ENCODE results near the gene NHLRC2.

NHLRC2 gene

DNA sequence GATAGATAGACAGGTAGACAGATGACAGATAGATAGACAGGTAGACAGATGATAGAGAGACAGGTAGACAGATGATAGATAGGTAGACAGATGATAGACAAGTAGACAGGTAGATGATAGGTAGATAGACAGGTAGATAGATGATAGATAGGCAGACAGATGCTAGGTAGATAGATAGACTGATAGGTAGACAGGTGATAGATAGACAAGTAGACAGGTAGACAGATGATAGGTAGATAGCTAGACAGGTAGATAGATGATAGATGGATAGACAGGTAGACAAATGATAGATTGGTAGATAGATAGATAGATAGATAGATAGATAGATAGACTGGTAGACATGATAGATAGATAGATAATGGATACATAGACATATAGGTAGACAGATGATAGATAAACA, 95.8 kb downstream of the NHLRC2 start:
- Histone ChIP-seq H3K4me3 (ENCODE audit: low read depth, low read length) (no peak overlapping the region), H3K27ac (ENCODE audit: low read depth, low read length) (no peak overlapping the region)

DNA sequence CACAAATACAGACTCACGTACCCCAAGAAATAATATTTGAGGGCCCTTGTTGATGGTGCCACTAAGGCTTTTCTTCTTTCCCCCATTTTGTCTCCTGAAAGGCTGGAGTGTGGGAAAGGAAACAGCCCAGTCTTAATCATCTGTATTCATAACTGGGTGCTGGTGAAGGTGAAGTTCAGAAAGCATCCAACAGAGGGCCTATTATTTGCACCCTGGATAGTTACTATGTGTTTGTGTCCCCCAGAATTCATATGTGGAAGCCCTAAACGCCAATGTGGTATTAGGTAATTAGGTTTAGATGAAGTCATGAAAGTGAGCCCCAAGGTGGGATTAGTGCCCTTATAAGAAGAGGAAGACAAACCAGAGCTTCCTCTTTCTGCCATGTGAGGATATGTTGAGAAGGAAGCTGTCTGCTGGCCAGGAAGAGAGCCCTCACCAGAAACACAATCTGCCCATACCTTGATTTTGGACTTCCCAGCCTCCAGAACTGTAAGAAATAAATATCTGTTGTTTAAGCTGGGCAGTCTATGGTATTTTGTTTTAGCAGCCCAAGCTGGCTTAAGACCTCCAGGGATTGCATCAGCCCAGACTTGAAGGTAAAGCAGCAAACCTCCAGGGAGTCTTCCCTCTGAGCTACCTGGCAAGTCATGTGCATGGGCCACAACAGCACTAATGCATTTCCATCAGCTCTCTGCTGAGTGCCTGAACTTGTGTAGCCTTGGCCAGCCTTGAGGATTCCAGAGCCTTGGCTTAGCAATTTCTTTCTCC, 99.2 kb downstream of the NHLRC2 start:
- no peaks in the 10 kb centered on the region for H3K36me3 ChIP-seq (ENCODE audit: insufficient read depth, low read length)
- no peak overlapping the region for H2AFZ ChIP-seq (ENCODE audit: low read length, unreplicated experiment)
- H3K27ac ChIP-seq (ENCODE audit: low read depth, low read length), result no peak overlapping the region
- no peaks in the 10 kb centered on the region for H3K27me3 ChIP-seq (ENCODE audit: insufficient read depth, low read length)
- no peak overlapping the region for H3K4me3 ChIP-seq (ENCODE audit: low read depth, low read length)
- H3K4me1 ChIP-seq (ENCODE audit: control insufficient read depth, insufficient read depth, low read length, unreplicated experiment), result peaks cover 21% of the 10 kb centered on the region
- no peaks in the 10 kb centered on the region for H3K79me2 ChIP-seq (ENCODE audit: control insufficient read depth, insufficient read depth, low read length, unreplicated experiment)

More for the DNA sequence above, 95.8 kb downstream of the NHLRC2 start:
- H3K79me2 ChIP-seq (ENCODE audit: control insufficient read depth, insufficient read depth, low read length, unreplicated experiment), result no peaks in the 10 kb centered on the region
- no peaks in the 10 kb centered on the region for H3K27me3 ChIP-seq (ENCODE audit: insufficient read depth, low read length)
- H3K36me3 ChIP-seq (ENCODE audit: insufficient read depth, low read length), result no peaks in the 10 kb centered on the region
- peaks cover 2% of the 10 kb centered on the region for H3K4me1 ChIP-seq (ENCODE audit: control insufficient read depth, insufficient read depth, low read length, unreplicated experiment)
- no peak overlapping the region for H2AFZ ChIP-seq (ENCODE audit: low read length, unreplicated experiment)

DNA sequence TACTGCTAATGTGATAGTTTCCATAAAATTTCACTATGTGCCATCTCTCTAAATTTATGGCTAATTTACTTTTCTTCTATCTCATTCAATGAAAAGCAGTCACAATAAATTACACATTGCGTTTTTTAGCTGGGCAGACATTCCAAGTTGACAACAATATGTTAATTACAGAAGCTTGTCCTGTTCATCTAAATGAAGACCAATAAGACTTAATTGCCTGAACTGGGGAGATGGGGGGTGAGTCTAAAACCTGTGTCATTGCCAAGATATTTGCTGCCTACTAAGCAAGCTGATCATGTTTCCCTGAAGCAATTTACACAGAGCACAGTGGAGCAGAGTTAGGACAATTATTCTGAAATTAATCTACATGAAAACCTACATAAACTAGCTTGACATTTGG, 99.9 kb downstream of the NHLRC2 start:
- no peaks in the 10 kb centered on the region for H3K27me3 ChIP-seq (ENCODE audit: insufficient read depth, low read length)
- H3K4me3 ChIP-seq (ENCODE audit: low read depth, low read length), result no peak overlapping the region
- H3K4me1 ChIP-seq (ENCODE audit: control insufficient read depth, insufficient read depth, low read length, unreplicated experiment), result peaks cover 28% of the 10 kb centered on the region
- H3K36me3 ChIP-seq (ENCODE audit: insufficient read depth, low read length), result no peaks in the 10 kb centered on the region
- no peak overlapping the region for H3K27ac ChIP-seq (ENCODE audit: low read depth, low read length)
- no peak overlapping the region for H2AFZ ChIP-seq (ENCODE audit: low read length, unreplicated experiment)
- H3K79me2 ChIP-seq (ENCODE audit: control insufficient read depth, insufficient read depth, low read length, unreplicated experiment), result no peaks in the 10 kb centered on the region

DNA sequence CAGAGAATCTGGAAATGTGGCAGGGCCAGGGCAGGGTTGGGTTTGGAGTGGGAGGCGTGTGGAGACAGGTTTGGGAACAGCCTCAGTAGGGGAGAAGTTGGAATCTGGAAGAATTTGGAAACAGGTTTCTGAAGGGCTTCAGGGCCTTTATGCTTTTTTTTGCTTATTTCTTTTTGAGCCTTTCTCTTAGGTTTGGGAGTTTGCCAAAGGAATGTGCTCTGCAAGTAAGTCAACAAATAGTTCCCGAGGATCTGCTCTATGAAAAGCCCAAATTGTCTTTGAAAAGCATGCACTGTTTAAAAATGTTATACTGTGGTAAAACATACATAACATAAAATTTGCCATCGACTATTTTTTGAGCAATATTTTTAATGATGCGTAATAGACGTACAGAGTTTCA, 102.6 kb downstream of the NHLRC2 start:
- H2AFZ ChIP-seq (ENCODE audit: low read length, unreplicated experiment), result peak overlapping the region; percentile 22
- no peak overlapping the region for H3K27ac ChIP-seq (ENCODE audit: low read depth, low read length)
- H3K79me2 ChIP-seq (ENCODE audit: control insufficient read depth, insufficient read depth, low read length, unreplicated experiment), result no peaks in the 10 kb centered on the region
- H3K4me3 ChIP-seq (ENCODE audit: low read depth, low read length), result no peak overlapping the region
- H3K27me3 ChIP-seq (ENCODE audit: insufficient read depth, low read length), result no peaks in the 10 kb centered on the region
- H3K36me3 ChIP-seq (ENCODE audit: insufficient read depth, low read length), result no peaks in the 10 kb centered on the region
- peaks cover 33% of the 10 kb centered on the region for H3K4me1 ChIP-seq (ENCODE audit: control insufficient read depth, insufficient read depth, low read length, unreplicated experiment)

DNA sequence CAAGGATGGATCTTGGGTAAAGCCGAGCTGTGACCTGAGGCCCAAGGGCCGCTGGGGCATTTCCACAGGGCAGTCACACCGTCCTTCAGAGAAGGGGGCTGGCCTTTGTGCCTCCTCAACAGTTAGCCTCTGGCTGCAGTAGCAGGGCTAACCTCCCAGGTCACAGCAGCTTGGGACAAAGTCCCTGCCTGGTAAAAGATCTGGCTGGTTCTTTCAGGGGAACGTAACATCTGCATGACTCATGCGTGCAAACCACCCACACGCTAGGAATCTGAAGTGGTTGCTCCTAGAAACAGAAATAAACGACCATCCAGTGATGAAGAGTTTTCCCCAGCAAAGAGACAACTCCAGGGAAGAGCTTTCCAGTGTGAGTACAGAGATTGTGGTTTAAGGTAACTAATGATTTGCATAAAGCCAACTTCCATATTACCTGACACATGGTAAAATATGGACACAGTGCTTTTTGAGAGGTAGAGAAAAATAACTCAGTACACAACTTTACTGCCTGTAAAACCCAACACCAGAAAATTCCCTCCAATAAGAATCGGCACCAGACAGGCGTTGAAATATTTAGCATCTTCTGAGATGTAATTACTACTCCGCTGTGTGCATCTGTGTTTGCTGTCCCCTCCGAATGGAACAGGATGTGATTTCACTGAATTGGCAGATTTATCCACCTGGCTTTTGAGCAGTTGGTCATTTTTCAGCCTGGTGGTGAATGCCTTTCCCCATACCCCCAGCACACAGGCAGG, 104.3 kb downstream of the NHLRC2 start:
- H3K4me1 ChIP-seq (ENCODE audit: control insufficient read depth, insufficient read depth, low read length, unreplicated experiment), result peaks cover 33% of the 10 kb centered on the region
- H3K36me3 ChIP-seq (ENCODE audit: insufficient read depth, low read length), result no peaks in the 10 kb centered on the region
- no peaks in the 10 kb centered on the region for H3K79me2 ChIP-seq (ENCODE audit: control insufficient read depth, insufficient read depth, low read length, unreplicated experiment)
- H2AFZ ChIP-seq (ENCODE audit: low read length, unreplicated experiment), result no peak overlapping the region
- no peaks in the 10 kb centered on the region for H3K27me3 ChIP-seq (ENCODE audit: insufficient read depth, low read length)
- H3K4me3 ChIP-seq (ENCODE audit: low read depth, low read length), result no peak overlapping the region
- peak overlapping the region; percentile 68 for H3K27ac ChIP-seq (ENCODE audit: low read depth, low read length)

DNA sequence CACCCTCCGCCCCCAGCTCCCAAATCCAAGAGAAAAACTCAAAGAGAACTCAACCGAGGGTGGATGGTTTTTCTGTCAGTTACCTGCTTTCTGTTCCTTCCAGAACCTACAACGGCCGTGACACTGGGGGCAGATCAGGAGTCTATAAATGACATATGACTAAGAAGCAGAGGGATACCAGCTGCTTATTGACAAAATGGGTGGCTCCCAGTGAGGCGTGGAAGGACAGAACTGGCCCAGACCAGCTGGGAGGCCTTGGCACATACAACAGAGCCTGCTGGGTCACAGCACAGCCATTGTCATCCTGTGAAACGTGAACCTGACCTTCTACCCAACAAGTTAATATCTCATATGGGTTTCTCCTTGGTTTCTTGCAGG, 104.9 kb downstream of the NHLRC2 start:
- Histone ChIP-seq H3K36me3 (ENCODE audit: insufficient read depth, low read length) (no peaks in the 10 kb centered on the region), H3K4me3 (ENCODE audit: low read depth, low read length) (no peak overlapping the region), H3K79me2 (ENCODE audit: control insufficient read depth, insufficient read depth, low read length, unreplicated experiment) (no peaks in the 10 kb centered on the region), H3K27me3 (ENCODE audit: insufficient read depth, low read length) (no peaks in the 10 kb centered on the region), H2AFZ (ENCODE audit: low read length, unreplicated experiment) (no peak overlapping the region), H3K27ac (ENCODE audit: low read depth, low read length) (peak overlapping the region; percentile 68), H3K4me1 (ENCODE audit: control insufficient read depth, insufficient read depth, low read length, unreplicated experiment) (peaks cover 33% of the 10 kb centered on the region)

DNA sequence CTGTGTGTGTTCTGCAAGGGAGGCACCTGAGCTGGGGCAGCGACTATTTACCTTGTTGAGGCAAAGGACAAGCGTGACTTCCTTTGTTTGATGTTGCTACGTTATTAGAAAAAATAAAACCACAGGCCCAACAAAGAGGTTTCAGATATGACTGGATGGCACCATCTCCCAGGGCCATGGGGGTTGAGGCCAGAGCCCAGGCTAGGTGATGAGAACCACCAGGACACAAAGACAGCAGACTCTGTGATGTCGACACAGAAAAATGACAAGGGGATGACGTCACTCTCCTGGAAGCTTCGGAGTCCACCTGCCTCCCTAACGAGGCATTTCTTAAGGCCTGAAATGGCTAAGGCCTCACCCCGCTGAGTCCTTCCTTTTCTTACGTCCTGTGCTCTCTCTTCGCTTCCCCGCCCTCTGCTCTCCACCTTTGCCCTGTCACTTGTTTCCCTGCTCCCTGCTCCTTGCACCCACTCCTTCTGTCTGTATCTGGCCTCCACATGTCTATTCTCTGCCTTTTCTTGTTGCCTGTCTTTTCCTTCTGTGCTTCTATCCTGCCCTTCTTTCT, 106.2 kb downstream of the NHLRC2 start:
- Histone ChIP-seq H3K4me3 (ENCODE audit: low read depth, low read length) (no peak overlapping the region), H3K27me3 (ENCODE audit: insufficient read depth, low read length) (no peaks in the 10 kb centered on the region), H3K4me1 (ENCODE audit: control insufficient read depth, insufficient read depth, low read length, unreplicated experiment) (peaks cover 33% of the 10 kb centered on the region), H3K36me3 (ENCODE audit: insufficient read depth, low read length) (no peaks in the 10 kb centered on the region), H2AFZ (ENCODE audit: low read length, unreplicated experiment) (no peak overlapping the region), H3K27ac (ENCODE audit: low read depth, low read length) (no peak overlapping the region), H3K79me2 (ENCODE audit: control insufficient read depth, insufficient read depth, low read length, unreplicated experiment) (no peaks in the 10 kb centered on the region)

DNA sequence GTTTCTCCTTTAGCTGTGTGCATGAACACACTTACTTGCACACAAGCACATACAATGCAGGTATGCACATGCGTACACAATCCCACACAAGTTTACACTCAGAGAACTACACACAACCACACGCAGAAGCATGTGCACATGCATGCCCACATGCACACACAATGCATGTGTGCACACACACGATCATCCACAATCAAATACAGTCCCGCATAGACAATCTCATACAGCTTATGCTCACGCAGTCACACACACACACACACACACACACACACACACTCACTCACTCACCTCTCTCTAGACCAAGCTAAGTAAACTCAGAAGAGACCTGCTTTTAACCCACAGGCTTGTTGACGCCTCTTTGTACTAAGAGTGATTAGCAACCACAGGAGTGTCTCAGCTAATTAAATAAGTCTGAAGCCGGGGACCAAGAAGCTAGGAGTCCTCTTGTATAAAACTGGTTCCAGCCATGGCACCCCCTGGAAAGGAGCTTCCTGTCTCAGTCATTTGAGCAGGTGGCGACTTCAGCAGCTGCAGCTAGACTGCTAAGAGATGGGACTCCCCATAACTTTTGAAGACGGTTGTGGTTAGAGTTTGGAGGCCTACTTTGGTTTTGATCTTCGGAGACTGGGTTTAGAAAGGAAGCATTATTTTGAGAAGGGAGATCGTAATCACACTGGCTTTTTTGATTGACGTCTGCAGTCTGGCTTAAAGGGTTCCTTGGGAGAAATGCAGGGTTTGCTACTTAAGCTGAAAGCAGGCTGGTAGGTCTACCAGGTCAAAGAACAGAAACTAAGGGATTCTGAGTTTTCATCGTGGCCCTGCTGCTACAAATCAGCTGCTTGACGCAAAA, 106.9 kb downstream of the NHLRC2 start:
- Histone ChIP-seq H3K4me3 (ENCODE audit: low read depth, low read length) (no peak overlapping the region), H3K79me2 (ENCODE audit: control insufficient read depth, insufficient read depth, low read length, unreplicated experiment) (no peaks in the 10 kb centered on the region), H2AFZ (ENCODE audit: low read length, unreplicated experiment) (no peak overlapping the region), H3K4me1 (ENCODE audit: control insufficient read depth, insufficient read depth, low read length, unreplicated experiment) (peaks cover 33% of the 10 kb centered on the region), H3K27me3 (ENCODE audit: insufficient read depth, low read length) (0 out of 2 replicates have a peak, but pooled peaks cover 2% of the 10 kb centered on the region), H3K27ac (ENCODE audit: low read depth, low read length) (no peak overlapping the region), H3K36me3 (ENCODE audit: insufficient read depth, low read length) (no peaks in the 10 kb centered on the region)

DNA sequence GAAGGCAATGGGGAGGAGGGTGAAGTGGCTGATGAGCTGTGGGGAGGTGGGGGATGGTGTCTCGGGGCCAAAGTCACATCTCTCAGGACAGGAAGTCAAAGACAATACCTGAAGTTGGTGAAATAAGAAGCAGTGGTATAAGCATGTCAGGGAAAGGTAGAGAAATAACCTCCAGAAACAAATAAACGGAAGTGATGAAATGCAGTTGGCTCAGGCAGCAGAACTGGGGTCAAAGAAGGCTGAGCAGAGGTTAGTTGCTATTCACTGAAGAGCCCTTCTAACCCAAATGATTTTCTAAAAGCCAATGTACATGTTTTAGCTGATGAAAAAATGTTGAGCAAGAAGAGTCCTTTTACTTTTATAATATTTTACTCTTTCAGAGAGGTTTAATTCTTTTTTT, 110.6 kb downstream of the NHLRC2 start:
- no peak overlapping the region for H3K4me3 ChIP-seq (ENCODE audit: low read depth, low read length)
- H3K79me2 ChIP-seq (ENCODE audit: control insufficient read depth, insufficient read depth, low read length, unreplicated experiment), result no peaks in the 10 kb centered on the region
- no peaks in the 10 kb centered on the region for H3K4me1 ChIP-seq (ENCODE audit: control insufficient read depth, insufficient read depth, low read length, unreplicated experiment)
- H3K27me3 ChIP-seq (ENCODE audit: insufficient read depth, low read length), result peaks cover 8% of the 10 kb centered on the region
- no peak overlapping the region for H2AFZ ChIP-seq (ENCODE audit: low read length, unreplicated experiment)
- H3K27ac ChIP-seq (ENCODE audit: low read depth, low read length), result no peak overlapping the region
- H3K36me3 ChIP-seq (ENCODE audit: insufficient read depth, low read length), result no peaks in the 10 kb centered on the region

DNA sequence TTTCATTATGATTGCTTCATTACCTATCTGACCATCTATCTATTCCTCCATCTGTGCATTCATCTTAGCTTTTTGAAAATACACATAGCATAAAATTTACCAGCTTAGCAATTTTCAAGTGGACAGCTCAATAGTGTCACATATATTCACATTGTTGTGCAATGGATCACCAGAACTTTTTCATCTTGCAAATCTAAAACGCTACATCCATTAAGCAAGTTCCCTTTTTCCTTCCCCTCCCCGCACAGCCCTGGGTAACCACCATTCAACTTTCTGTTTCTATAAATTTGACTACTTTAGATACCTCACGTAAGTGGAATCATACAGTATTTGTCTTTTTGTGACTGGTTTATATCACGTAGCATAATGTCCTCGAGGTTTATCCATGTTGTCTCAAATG, 111.2 kb downstream of the NHLRC2 start:
- H3K27ac ChIP-seq (ENCODE audit: low read depth, low read length), result no peak overlapping the region
- no peak overlapping the region for H3K4me3 ChIP-seq (ENCODE audit: low read depth, low read length)
- H2AFZ ChIP-seq (ENCODE audit: low read length, unreplicated experiment), result no peak overlapping the region

More for the DNA sequence above, 111.2 kb downstream of the NHLRC2 start:
- Histone ChIP-seq H3K4me1 (ENCODE audit: control insufficient read depth, insufficient read depth, low read length, unreplicated experiment) (no peaks in the 10 kb centered on the region), H3K36me3 (ENCODE audit: insufficient read depth, low read length) (no peaks in the 10 kb centered on the region), H3K27me3 (ENCODE audit: insufficient read depth, low read length) (peaks cover 8% of the 10 kb centered on the region), H3K79me2 (ENCODE audit: control insufficient read depth, insufficient read depth, low read length, unreplicated experiment) (no peaks in the 10 kb centered on the region)
